Mammary epithelial cell (primary cell): ENCODE results near the gene FUT6.

ENCODE experiments used
- EZH2 ChIP-seq: IDR thresholded peaks from 2 replicates; pipeline ENCODE4 v1.6.1; 2012; ENCODE audit warnings: low read length, inconsistent platforms, borderline replicate concordance
- TF ChIP-seq, protein P1 (sequence below), 2 donors: IDR thresholded peaks in 1 of 2; conservative IDR thresholded peaks in 1 of 2; 2 replicates each; pipeline ENCODE4 v1.5.1; 2011 to 2012; ENCODE audit warnings: inconsistent platforms in 2 of 2, low read length in 2 of 2, mild to moderate bottlenecking in 2 of 2, control low read depth in 1 of 2, low read depth in 1 of 2; ENCODE audit not compliant: insufficient read depth in 1 of 2; ENCODE audit errors: extremely low read depth in 1 of 2

DNA sequence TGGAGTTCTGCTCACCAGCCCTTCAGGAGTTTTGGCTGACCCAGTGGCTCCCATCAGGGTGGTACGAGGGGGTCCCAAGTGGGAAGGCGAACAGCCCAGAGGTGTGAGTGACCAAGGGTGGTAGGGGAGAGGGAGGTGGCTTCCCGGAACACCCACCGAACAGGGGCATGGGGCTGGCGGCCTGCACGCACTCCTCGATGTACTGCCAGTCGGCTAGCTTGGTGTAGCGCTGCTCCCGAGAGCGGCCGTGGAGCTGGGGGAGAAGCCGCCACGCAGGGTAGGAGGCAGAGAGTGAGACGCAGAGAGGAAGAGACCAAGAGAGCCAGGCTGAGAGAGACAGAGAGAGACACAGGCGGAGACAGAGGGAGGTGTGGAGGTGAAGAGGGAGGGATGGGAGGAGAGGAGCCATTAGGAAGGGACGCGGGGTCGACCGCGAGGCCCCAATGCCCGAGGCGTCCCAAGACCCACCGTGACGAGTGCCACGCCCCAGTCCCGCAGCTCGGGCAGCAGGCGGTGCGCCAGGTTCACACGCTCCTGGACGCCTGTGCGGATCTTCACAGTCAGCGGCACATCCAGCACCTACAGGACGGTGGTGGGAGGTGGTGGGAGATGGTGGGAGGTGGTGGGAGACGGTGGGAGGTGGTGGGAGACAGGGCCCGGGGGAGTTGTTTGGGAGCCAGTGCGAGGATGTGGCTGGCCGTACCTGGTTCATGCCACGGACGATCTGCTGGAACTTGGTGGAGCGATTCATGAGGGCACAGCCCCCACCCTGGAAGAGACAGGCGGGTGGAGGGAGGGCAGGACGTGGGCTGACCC is 52.7 kb downstream of the FUT6 start:
- no peak for TF ChIP-seq EZH2
- TF ChIP-seq, protein P1, sequence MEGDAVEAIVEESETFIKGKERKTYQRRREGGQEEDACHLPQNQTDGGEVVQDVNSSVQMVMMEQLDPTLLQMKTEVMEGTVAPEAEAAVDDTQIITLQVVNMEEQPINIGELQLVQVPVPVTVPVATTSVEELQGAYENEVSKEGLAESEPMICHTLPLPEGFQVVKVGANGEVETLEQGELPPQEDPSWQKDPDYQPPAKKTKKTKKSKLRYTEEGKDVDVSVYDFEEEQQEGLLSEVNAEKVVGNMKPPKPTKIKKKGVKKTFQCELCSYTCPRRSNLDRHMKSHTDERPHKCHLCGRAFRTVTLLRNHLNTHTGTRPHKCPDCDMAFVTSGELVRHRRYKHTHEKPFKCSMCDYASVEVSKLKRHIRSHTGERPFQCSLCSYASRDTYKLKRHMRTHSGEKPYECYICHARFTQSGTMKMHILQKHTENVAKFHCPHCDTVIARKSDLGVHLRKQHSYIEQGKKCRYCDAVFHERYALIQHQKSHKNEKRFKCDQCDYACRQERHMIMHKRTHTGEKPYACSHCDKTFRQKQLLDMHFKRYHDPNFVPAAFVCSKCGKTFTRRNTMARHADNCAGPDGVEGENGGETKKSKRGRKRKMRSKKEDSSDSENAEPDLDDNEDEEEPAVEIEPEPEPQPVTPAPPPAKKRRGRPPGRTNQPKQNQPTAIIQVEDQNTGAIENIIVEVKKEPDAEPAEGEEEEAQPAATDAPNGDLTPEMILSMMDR (conservative IDR thresholded peaks at IDR 0.05 in 1 of 2, IDR thresholded peaks at IDR 0.05 in 1 of 2; ENCODE audit: extremely low read depth in 1 of 2, insufficient read depth in 1 of 2, low read depth in 1 of 2, low read length in 2 of 2): no peak
